CD4-positive, alpha-beta T cell treated with Interleukin-2 at 100 ng/mL for 4 hours (primary cell): ENCODE results near the gene CRACDL.
"Not testable (repeated sequence)": the region's sequence is repeated elsewhere in the genome, so short reads cannot be mapped to it uniquely, and the experiment has no call there.

Experiments used
- DNase-seq: peaks from one replicate; pipeline ENCODE4 v3.0.0-alpha.2; 2020; ENCODE audit warnings: low spot score

Gene CRACDL

DNA sequence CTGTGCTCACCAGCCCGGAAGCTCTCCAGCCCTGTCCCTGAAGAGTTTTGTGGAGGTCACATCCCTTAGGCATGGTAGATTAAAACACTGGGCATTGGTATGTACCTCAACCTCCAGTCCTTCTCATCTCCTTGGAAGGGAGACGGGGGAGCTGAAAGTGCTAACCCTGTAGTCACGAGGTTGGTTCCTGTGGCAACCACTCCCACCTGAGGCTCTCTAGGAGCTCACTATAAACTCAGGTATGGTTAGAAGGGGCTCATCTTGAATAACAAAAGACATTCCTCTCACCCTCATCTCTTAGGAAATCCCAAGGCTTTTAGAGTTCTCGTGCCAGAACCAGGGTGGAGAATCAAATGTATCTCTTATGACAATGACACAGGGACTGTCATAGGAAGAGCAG, 162.1 kb downstream of the CRACDL start:
- DNase-seq, result no peak

DNA sequence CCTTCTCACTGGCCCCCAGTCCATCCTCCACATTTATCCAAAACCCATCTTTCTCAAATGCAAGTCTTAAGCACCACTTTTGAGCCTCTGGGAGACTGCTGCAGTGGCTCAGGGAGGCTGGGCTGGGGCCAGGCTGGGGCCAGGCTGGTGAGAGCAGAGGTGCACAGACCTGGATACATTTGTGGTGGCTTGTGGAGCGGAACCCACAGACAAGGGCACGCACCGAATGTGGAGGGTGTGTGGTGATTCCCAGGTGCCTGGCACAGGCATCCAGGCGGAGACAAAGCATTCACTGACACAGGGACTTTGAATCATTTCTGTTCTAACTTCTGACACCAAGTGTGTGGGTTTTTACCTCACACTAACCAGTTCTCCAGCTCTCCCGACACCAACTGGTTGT, 162.9 kb downstream of the CRACDL start:
- DNase-seq, result no peak

DNA sequence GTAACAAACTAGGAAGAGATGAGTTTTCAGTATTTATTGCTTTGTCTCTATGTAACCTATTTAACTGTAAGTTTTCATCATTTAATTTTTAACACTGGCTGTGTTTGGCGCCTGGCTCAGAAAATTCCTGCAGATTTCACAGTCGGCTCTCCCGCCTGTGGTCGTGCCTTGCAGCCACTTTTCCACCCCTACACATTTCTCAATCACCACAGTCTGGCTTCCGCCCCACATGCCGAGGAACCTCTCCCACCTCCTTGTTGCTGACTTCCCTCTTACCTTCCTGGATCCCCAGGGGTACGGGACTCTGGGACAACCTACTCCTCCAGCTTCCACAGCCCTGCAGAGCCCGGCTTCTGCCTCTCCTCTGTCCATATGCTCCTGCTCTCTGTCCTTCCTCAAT, 163.5 kb downstream of the CRACDL start:
- DNase-seq, result no peak

DNA sequence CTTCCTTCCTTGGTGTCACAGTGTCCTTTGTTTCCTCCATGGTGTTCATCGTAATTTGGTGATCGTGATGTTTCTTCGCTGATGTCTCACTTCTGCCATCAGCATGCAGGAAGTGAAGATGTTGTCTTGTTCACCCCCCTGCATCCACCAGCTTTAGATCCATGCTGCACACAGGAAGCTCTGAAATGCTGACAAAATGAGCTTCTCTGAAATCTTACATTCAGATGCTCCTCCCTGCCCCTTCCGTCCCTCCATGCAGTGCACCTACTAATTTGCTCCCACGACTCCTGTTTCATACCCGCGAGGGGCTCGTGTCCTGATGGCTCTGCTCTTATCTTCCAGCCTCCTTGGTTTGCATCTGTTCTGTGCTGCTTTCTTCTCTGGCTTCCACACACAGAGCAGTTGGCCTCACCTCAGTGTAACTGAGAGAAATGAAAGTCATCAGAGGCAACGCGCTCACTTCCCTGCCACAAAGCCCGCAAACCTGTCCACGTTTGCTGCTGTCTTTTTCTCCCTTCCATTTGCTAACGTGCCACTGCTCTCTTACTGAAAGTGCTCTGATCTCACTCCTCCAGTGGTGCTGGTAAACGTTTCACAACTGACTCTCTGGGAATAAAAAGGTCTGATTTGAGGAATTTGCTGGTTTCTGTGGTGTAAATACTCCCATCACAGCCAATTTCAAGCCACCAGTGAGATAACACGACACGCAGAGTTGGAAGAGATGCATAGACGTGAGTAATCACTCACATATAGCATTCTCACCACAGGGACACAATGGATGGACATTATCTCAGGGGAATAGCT, 164.1 kb downstream of the CRACDL start:
- peak; percentile 80 for DNase-seq

DNA sequence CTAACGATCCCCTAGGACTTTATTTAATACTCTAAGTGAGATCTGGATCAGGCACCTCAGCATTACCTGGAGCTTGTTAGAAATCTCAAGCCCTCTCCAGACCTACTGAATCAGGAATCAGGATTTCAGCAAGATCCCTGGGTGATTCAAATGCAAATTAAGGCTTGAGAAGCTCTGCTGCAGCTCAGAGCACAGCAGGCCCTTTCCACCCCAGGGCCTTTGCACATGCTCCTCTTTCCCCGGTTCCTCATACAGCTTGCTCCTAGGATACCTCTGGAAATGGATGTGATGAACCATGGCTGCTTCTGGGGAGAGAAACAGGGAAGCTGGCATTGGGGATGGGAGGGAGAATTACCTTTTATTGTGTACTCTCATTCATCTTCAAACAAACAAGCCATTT, 164.8 kb downstream of the CRACDL start:
- no peak for DNase-seq

DNA sequence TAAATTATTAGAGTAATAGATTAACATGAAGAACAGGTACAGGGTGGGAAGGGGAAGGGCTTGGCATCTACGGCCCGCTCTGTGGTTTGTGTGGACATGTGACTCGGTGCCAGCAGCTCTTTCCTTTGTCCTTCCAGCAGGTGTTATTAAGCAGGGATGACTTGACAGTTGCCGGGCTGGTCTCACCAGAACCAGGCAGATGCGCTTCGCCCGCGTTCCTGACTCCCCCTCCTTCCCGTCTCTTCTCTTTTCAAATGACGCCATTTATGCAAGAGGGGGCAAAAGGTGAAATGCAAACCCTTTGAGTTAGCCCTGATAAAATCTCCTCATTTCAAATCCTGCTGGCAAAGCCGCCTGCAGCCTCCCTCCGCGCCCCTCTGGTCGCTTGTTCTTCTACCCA, 166.2 kb downstream of the CRACDL start:
- peak; percentile 31 for DNase-seq

DNA sequence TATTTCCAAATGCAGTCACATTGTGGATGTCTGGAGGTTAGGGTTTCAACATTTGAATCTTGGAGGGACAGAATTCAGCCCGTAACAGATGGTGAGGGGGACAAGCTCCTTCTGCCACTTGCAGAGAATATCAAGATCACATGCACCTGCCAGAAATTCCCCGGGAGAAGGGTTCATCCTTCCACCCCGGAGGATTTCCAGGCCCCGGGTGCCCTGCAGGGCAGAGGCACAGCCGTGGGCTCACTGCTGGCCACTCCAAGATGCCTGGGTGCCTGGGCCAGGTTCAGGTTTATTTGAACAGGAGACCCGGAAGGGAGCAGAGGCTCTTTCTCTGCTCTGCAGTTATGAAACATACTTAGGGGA, 166.9 kb downstream of the CRACDL start:
- DNase-seq, result no peak

DNA sequence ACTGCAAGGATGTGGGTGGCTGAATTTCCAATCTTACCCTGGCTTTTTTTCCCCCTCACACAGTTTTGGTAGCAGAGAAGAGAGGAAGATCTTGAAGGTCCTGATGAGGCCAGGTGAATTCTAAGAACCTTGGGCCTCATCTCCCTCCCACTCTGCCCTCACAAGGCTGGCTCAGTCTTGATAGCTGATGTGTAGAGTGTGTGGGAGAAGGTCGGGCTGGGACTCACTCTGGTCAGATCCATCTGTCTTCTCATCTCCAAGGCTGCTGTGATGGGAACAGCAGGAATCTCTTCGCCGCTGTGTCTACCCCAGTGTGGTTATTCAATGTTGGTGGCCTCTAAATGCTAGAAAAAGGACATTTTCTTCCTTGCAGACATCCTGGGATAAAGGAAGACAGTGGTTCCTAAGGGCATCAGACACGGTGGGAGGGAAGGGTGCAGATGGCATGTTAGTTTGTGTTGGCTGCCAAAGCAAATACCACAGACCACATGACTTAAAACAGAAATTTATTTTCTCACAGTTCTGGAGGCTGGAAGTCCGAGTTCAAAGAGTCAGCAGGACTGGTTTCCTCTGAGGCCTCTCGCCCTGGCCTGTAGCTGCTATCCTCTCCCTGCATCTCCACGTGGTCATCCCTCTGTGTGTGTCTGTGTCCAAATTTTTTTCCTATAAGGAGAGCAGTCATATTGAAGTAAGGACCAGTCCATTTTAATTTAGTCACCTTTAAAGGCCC, 167.5 kb downstream of the CRACDL start:
- peak; percentile 55 for DNase-seq

DNA sequence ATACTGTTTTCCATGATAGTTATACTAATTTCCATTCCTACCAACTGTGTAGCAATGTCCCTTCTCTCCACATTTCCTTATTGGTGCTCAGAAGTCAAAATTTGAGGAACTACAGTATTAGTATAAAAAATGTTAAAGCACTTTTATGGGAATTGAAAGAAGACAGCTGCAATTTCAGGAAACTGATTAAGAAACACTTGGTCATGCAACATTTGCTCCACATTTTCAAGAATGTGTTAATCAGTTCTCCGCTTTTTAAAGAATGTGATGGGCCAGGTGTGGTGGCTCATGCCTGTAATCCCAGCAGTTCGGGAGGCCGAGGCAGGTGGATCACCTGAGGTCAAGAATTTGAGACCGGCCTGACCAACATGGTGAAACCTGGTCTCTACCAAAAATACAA, 171.5 kb downstream of the CRACDL start:
- DNase-seq, result no peak

DNA sequence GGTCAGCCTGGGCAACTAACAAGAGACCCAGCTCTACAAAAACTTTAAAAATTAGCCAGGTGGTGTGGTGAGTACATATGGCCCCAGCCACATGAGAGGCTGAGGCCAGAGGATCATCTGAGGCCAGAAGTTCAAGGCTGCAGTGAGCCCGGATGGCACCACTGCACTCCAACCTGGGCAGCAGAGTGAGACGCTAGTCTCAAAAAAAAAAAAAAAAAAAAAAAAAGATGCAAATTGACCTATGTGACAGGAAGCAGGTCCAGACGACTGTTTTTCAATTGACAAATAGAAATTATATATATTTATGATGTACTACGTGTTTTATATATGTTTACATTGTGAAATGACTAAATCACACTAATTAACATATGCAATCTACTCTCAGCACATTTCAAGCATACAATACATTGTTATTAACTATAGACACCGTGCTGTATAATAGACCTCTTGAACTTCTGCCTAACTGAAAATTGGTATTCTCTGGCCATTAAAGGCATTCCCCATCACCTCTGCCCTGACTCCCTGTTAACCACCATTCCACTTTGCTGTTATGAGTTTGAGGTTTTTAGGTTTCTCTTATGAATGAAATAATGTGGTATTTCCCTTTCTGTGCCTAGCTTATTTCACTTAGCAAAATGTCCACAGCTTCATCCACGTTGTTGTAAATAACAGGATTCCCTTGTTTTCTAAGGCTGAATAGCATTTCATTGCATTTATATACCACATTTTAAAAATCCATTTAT, 172.6 kb downstream of the CRACDL start:
- no peak for DNase-seq

DNA sequence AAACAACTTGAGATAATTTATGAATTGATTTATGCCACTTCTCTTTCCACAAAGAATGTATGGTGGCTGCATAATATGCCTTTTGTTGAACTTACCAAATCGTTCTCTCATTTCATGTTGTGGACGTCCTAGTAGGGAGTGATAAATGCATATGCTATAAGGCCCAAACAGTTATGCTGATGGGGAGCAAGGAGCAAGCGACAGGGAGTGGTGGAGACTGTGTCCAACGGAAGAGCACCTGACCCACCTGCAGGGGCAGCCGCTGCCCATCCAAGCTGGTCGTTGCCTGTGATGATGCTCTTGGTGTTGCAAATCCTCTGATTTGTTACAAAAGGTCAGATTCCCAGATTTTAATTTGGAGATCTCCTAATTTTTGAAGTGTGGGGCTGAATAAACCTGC, 174.1 kb downstream of the CRACDL start:
- DNase-seq, result no peak

DNA sequence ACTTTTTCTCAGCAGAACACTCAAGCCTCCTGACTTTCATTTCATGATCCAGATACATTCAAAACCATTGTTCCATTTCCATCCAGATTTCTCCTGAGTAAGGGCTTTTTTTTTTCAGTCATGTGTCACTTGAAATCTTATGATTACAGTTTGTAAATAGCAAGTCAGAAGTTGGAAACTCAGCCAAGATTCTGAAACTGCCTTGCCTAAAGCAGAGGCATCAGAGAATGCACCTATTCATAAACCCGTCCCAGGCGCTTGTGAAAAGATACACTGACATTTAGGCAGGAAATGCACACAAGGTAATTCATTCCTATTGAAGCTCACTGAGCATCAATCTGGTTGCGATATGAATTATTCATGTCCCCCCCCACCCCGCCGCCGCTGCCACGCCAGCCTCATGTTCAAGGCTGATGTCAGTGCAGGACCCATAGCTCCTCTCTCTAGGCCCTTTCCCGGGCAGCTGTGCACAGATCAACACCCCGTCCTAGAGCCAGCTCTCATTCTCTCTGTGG, 174.7 kb downstream of the CRACDL start:
- DNase-seq, result peak; percentile 71

DNA sequence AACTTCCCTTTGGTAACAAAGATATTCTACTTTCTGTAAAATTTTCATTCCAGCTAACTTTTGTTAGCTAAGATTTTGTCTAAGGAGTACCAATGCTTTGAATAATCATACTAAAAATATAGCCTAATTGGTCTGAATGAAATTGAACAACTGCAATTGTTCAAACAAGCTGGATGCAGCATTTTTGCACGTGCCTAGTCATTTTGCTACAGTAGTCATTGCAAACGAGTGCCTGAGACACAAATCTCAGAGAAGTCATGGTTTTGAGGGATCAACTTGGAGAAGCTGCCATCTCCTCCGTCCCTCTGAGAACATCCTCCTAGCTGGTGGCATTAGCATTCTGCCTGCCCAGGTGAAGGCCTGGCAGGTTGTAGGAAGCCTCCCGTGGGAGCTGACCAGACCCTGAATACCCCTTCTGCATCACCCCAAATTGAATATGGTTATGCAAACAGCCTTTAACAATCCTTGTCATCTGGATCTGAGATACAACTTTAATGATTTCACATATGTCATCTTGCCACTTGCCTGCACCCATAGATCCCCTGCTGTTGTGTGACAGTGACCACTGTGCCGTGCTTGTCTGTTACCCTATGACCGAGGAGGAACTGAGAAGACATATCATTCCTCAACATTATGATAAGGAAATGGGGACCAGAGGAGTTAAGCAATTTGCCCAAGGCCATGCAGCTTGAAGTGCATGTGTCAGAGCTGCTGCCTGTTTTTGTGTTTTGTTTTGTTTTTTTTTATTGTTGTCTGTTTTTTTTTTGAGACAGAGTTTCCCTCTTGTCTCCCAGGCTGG, 176.0 kb downstream of the CRACDL start:
- DNase-seq, result no peak

DNA sequence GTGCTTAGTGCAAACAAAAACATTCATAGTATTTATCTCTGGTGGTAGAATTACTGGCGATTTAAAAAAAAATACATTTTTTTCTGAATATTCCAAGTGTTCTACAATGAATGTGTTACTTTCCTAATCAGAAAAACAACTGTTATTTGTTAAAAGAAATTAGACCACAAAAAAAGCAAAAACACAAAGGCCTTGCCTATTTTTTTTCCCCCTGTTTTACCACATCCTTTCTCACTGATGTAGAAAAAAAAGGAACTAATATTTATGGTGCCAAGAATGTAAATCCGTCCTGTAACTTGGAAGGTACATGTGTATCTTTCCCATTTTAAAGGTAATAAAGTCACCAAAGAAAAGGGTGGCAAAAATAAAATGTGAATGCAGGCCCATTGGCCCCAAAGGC, 176.7 kb downstream of the CRACDL start:
- DNase-seq, result peak; percentile 32

DNA sequence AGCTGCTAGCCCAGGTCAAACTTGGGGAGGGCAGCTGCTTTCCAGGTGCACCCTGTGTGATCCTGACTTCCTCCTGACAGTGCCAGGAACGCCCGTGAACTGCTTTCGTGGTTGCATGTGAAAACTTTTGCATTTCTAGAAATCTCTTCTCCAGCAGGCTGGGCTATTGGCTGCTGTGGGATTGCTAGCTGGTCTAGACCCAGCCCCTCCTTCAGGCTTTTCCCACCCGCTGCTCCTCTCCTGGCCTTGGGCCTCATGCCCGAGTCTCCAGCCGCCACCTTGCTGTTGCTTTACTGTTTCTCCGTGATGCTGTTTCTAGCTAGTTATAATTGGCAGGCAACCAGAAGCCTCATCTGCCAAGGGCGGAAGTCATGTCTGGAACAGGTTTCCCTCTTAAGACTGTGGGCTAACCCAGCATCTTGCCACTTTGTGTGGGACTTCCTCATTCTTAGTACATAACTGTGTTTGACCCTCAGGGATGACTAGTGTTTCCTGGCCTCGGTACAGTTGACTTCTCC, 178.1 kb downstream of the CRACDL start:
- DNase-seq, result peak; percentile 77

DNA sequence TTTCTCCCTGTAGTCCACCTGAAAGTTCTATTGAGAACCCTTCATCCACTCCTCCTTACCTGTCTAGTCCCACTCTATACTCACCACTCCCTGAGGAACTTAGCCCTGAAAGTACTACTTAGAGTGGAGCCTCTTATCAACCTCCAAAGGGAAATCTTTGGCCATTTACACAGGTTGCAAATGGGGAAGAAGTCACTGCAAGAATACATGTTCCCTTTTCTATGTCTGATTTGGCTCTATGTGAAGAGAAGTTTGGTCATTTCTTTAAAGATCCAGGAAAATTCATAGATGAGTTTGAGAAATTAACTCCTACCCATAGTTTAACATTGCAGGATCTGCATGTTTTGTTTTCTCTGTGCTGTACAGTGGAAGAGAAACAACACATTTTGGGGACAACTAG, 182.2 kb downstream of the CRACDL start:
- no peak for DNase-seq

DNA sequence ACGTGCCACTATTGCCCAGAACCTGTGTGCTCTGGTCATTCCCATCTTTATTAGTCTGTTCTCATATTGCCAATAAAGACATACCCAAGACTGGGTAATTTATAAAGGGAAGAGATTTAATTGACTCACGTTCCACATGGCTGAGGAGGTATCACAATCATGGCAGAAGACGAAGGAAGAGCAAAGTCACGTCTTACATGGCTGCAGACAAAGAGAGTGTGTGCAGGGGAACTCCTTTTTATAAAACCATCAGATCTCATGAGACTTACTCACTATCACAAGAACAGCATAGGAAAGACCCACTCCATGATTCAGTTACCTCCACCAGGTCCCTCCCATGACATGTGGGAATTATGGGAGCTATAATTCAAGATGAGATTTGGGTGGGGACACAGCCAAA, 183.3 kb downstream of the CRACDL start:
- DNase-seq, result not testable (repeated sequence)

DNA sequence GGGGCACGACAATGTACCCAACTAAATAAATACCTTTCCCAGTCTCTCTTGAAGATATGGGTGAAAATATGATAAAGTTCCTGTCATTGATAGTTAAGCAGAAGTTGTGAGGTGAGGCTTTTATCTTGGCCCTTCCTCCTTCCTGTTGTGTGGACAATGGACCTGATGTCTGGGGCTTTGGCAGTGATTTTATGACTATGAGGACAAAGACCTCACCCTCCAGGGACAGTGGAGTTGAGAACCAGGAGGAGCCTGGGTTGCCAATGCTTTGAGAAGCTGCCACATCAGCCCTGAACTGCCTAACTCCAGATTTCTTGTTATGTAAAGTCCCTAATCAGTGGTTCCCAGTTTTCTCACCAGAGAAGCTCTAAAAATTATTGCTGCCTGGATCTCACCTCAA, 184.3 kb downstream of the CRACDL start:
- no peak for DNase-seq

DNA sequence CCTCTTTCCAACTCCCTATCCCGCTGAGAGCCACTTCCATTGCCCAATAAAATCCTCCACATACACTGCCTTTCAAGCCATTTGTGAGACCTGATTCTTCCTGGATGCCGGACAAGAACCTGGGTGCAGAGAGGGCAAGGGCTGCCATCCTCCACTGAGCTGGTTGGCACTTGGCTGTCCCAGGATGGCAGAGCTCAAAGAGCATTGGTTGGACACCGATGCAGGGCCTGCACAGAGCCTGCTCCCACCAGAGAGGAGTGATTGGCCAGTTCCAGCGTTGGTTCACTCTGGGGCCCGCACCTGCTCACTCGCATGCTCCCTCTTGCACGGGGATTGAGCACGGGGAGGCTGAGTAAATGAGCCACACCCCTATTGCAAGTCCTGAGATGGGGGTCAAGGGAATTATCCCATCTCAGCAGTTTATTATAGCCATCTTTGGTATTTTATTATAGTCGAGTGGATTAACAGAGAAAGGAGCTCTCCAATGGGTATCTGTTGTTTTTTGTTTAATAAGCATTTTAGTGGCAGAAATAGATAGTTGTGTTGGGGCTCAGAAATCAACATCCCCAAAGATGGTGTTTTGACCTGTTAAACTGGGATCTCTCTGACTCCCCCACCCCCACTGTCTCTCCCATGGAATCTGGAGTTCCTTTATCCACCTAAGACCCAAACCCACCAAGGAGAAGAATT, 185.3 kb downstream of the CRACDL start:
- no peak for DNase-seq

DNA sequence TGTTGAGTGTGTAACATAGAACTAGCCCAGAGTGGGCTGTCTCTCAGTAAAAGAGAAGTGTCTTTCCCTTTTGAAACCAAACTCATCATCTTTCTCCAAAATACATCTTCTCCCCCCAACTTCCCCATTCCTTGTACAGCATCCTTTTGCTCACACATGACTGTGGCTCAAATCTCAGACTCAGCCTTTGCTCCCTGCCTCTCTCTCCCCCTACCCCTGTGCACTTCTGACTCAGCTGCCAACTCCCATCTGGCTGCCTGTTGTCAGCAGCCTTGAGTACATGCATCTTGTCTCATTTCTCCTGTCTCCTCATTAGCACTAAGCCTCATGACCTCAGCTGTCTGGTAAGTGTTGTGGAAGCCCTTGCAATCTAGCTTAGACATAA, 187.0 kb downstream of the CRACDL start:
- DNase-seq, result no peak
